Uterus (tissue), 2 donors: ENCODE data around the gene NDUFB2.

ENCODE experiments used
- CTCF ChIP-seq, 4 experiments: fragments of 200-600 bp in 2 of 4; fragments of 450-650 bp in 2 of 4; sonication (generic) in 2 of 4; IDR thresholded peaks; one replicate each; pipeline ENCODE4 v1.5.1; 2016 to 2019; ENCODE audit warnings: antibody characterized with exemption in 4 of 4, mild to moderate bottlenecking in 2 of 4, moderate library complexity in 1 of 4
- POLR2A ChIP-seq, 2 donors: fragments of 450-650 bp; IDR thresholded peaks; one replicate each; pipeline ENCODE4 v1.6.1; 2016; ENCODE audit warnings: antibody characterized with exemption in 2 of 2, mild to moderate bottlenecking in 1 of 2, moderate library complexity in 1 of 2

DNA sequence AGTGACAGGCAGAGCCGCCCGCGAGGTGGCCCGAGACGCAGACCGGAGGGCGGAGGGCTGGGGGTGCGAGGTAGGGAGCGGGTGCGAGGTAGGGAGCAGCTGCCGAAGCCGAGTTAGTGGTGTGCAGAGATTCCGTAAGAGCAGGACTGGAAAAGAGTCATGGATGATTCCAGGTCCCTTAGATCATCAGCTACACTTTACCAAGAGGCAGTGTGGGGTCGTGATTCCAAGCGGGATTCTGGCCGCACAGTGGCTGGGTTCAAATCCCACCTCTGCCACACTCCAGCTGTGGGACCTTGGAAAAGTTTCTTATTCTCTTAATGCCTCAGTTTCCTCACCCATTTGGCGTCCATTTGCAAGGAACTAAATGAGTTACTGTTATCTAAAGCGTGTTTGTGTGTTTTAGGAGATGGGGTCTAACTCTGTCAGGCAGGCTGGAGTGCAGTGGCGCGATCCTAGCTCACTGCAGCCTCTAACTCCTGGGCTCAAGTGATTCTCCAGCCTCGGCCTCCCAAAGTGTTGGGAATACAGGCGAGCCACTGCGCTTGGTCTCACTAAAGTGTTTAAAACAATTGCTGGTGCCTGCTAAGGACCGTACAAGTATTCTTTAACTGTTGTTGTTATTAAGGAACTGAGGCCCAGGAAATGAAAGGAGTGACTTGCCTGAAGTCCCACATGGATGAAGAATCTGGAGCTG, 1.1 kb downstream of the NDUFB2 start:
- TF ChIP-seq CTCF (IDR thresholded peaks at IDR 0.05) (no peak), POLR2A (IDR thresholded peaks at IDR 0.05) (no peak)
